Pancreas (tissue), 10 donors: ENCODE results near the gene WDR70. TPM values are rescaled to one million over a fixed set of nuclear protein-coding genes. Genes with fewer than 3 reads are reported as not detected.

ENCODE experiments used
- ATAC-seq, 4 donors: fragments of 200-7000 bp; cut with Tn5 transposase; one replicate each; pipeline versions ENCODE4 v1.8.0 to v1.9.1; 2020; ENCODE audit warnings: mild to moderate bottlenecking in 4 of 4, moderate library complexity in 4 of 4
- DNase-seq, 6 donors: peaks; one replicate each; pipeline ENCODE4 v3.0.0-alpha.2; 2020
- FAIRE-seq: peaks from 2 replicates; lab custom pipeline; 2012; peaks lifted over from hg19 to GRCh38; lab: Jason Lieb, UNC
- H3K27ac ChIP-seq, 4 donors: fragments of 200-600 bp; sonication (generic); 1 replicate in 3 of 4; 2 replicates in 1 of 4; pipeline versions ENCODE4 v1.5.0 to v1.8.0; 2020
- H3K27me3 ChIP-seq, 4 donors: fragments of 200-600 bp; one replicate each; pipeline ENCODE4 v1.8.0; 2021
- H3K36me3 ChIP-seq, 3 donors: fragments of 200-600 bp; sonication (generic) in 1 of 3; one replicate each; pipeline versions ENCODE4 v1.5.0 to v1.8.0; 2020 to 2021
- H3K4me1 ChIP-seq, 3 donors: fragments of 200-600 bp; one replicate each; pipeline ENCODE4 v1.8.0; 2021
- H3K4me3 ChIP-seq, 4 donors: fragments of 200-600 bp; sonication (generic) in 2 of 4; one replicate each; pipeline versions ENCODE4 v1.5.0 to v1.8.0; 2020 to 2021
- H3K9me3 ChIP-seq, 4 donors: fragments of 200-600 bp; one replicate each; pipeline ENCODE4 v1.8.0; 2021
- CTCF ChIP-seq, 4 donors: fragments of 200-600 bp; sonication (generic) in 3 of 4; IDR thresholded peaks; one replicate each; pipeline versions ENCODE4 v1.5.0 to v1.8.0; 2021; ENCODE audit warnings: antibody characterized with exemption in 4 of 4
- WGBS, 2 donors: extraction: QIAGEN DNeasy Blood & Tissue Kit; methylation state at CpG; one replicate each; pipeline ENCODE4 v1.1.7; 2013; 5-methylcytosine and 5-hydroxymethylcytosine counted together
- intact Hi-C, 3 donors: fragments of 100-400 bp; cut with DNase I; formaldehyde crosslinking; loops; one replicate each; pipeline versions ENCODE4 v1.11.1 to v1.14.2; 2022
- polyA plus RNA-seq, 2 donors: library from polyadenylated mRNA; stranded (reverse); fragments of 200-250 nt; gene quantifications; one replicate each; pipeline ENCODE4 v1.2.3, GENCODE V29; 2013
- total RNA-seq, 6 donors: library from RNA; stranded (reverse); fragmentation: NEBNext Ultra II Directional in 4 of 6; extraction: Animal tissue kit (Norgen Biotek cat#: 25700) in 4 of 6; gene quantifications; one replicate each; pipeline versions ENCODE4 v1.2.1 to v1.2.4, GENCODE V29; 2021 to 2023
- donor health status: healthy with polysubstance abuse.
- donor health status: DM: no; HTN: no; CAD: no; lungs with moderate emphysema.
- donor health status: DM: no; HTN: no; CAD: no.
- donor health status: control.
- donor health status: control.
- donor health status: Bipolar disorder and iron deficiency.
- donor health status: DM: yes; HTN: yes; CAD: no.
- donor health status: DM: no; HTN: no; CAD: no.
- donor health status: DM: no; HTN: no; CAD: no.
- donor health status: DM: yes; HTN: yes; CAD: no.

Gene WDR70
- total and polyA plus RNA-seq, 8 donors: 10.7 to 24.3 (median 15.6) TPM

- Histone ChIP-seq H3K27ac (no peak overlapping the region), H3K9me3 (no peaks in the 10 kb centered on the region), H3K27me3 (no peaks in the 10 kb centered on the region), H3K4me1 (no peaks in the 10 kb centered on the region), H3K4me3 (no peak overlapping the region), H3K36me3 (no peaks in the 10 kb centered on the region)
- DNase-seq (no peak), FAIRE-seq (no peak), ATAC-seq (no peak)
- intact Hi-C loops: no loop called here
- WGBS, 2 donors: 94 to 97% methylated on average over 4 of the region's 4 CpGs
- no peak for TF ChIP-seq CTCF (IDR thresholded peaks at IDR 0.05)
Observed at GRCh38 chr5:37737326-37738056, 358.4 kb downstream of the WDR70 start.

GRCh38 chr5:37738057-37738691 lies 359.1 kb downstream of the WDR70 start:
- DNase-seq (no peak), ATAC-seq (peak in 3 of 4 donors; percentile 34 to 63 (median 50)), FAIRE-seq (no peak)
- WGBS, 2 donors: 84 to 88% methylated on average over 4 of the region's 4 CpGs
- H3K4me1 ChIP-seq: no peaks in the 10 kb centered on the region
- no peaks in the 10 kb centered on the region for H3K9me3 ChIP-seq
- intact Hi-C loops: no loop called here
- no peak overlapping the region for H3K27ac ChIP-seq
- H3K27me3 ChIP-seq: no peaks in the 10 kb centered on the region
- H3K36me3 ChIP-seq: no peaks in the 10 kb centered on the region
- no peak for TF ChIP-seq CTCF (IDR thresholded peaks at IDR 0.05)
- H3K4me3 ChIP-seq: no peak overlapping the region

GRCh38 chr5:37738865-37739488 lies 359.9 kb downstream of the WDR70 start:
- no peak overlapping the region for H3K27ac ChIP-seq
- ATAC-seq: no peak

GRCh38 chr5:37739817-37740261 lies 360.7 kb downstream of the WDR70 start:
- Histone ChIP-seq H3K4me3 (no peak overlapping the region), H3K27me3 (no peaks in the 10 kb centered on the region), H3K9me3 (no peaks in the 10 kb centered on the region), H3K36me3 (no peaks in the 10 kb centered on the region), H3K27ac (no peak overlapping the region), H3K4me1 (no peaks in the 10 kb centered on the region)
- 65 to 82% methylated on average over 2 of the region's 2 CpGs for WGBS, 2 donors
- DNase-seq (no peak), FAIRE-seq (no peak), ATAC-seq (no peak)
- no peak for TF ChIP-seq CTCF (IDR thresholded peaks at IDR 0.05)
- intact Hi-C loops: no loop called here

More at GRCh38 chr5:37738865-37739488, 359.9 kb downstream of the WDR70 start:
- no peak for TF ChIP-seq CTCF (IDR thresholded peaks at IDR 0.05)
- 58 to 60% methylated on average over 5 of the region's 5 CpGs for WGBS, 2 donors
- intact Hi-C loops: no loop called here
- DNase-seq (no peak), FAIRE-seq (no peak)
- Histone ChIP-seq H3K9me3 (no peaks in the 10 kb centered on the region), H3K4me3 (no peak overlapping the region), H3K36me3 (no peaks in the 10 kb centered on the region), H3K27me3 (no peaks in the 10 kb centered on the region), H3K4me1 (no peaks in the 10 kb centered on the region)
